Brain microvascular endothelial cell (primary cell): Measurements from ENCODE around the gene ERC1.
"Not testable (repeated sequence)": the region's sequence is repeated elsewhere in the genome, so short reads cannot be mapped to it uniquely, and the experiment has no call there.

Experiments used
- DNase-seq: peaks from one replicate; pipeline ENCODE4 v3.0.0-alpha.2; 2020
- H3K27ac ChIP-seq: fragments of 250-450 bp; sonication (Bioruptor Pico); 2 replicates; pipeline ENCODE4 v1.5.1; 2020; ENCODE audit warnings: mild to moderate bottlenecking, moderate library complexity
- H3K27me3 ChIP-seq: fragments of 250-450 bp; sonication (Bioruptor Pico); replicated peaks from 2 replicates; pipeline ENCODE4 v1.5.1; 2020; ENCODE audit warnings: mild to moderate bottlenecking
- H3K36me3 ChIP-seq: fragments of 250-450 bp; sonication (Bioruptor Pico); replicated peaks from 2 replicates; pipeline ENCODE4 v1.5.1; 2020; ENCODE audit warnings: mild to moderate bottlenecking
- H3K4me3 ChIP-seq: 2 replicates; pipeline ENCODE4 v1.5.1; 2011; ENCODE audit warnings: low read depth, mild to moderate bottlenecking, control low read depth, low read length, moderate library complexity
- CTCF ChIP-seq: IDR thresholded peaks from 2 replicates; pipeline ENCODE4 v1.5.1; 2011; ENCODE audit warnings: low read depth, mild to moderate bottlenecking, moderate library complexity, low read length, control low read depth, inconsistent platforms; ENCODE audit errors: missing control alignments
- in situ Hi-C: cut with HindIII; loops from 2 replicates; pipeline ENCODE4 v1.10.0; 2017; ENCODE audit warnings: low sequenced_read_pairs, low pct_ligation_motif_present

The ERC1 gene

GRCh38 chr12:1203735-1204019, 212.7 kb downstream of the ERC1 start:
- no peaks in the 10 kb centered on the region for H3K27me3 ChIP-seq
- TF ChIP-seq CTCF = no peak
- no peak overlapping the region for H3K4me3 ChIP-seq
- no peak overlapping the region for H3K27ac ChIP-seq
- in situ Hi-C loops = no loop called here
- DNase-seq = no peak
- H3K36me3 ChIP-seq = no peaks in the 10 kb centered on the region

- H3K27ac ChIP-seq = peak overlapping the region; percentile 43
- no peak for TF ChIP-seq CTCF
- H3K36me3 ChIP-seq = no peaks in the 10 kb centered on the region
- in situ Hi-C loops = no loop called here
- peak overlapping the region; percentile 37 for H3K4me3 ChIP-seq
- H3K27me3 ChIP-seq = no peaks in the 10 kb centered on the region
- peak; percentile 23 for DNase-seq
Measured at GRCh38 chr12:1204581-1205121, 213.6 kb downstream of the ERC1 start.

- Histone ChIP-seq H3K27me3 (no peaks in the 10 kb centered on the region), H3K27ac (peak overlapping the region; percentile 43), H3K4me3 (no peak overlapping the region), H3K36me3 (no peaks in the 10 kb centered on the region)
- in situ Hi-C loops = no loop called here
- no peak for TF ChIP-seq CTCF
- peak; percentile 14 for DNase-seq
Measured at GRCh38 chr12:1205512-1206060, 214.6 kb downstream of the ERC1 start.

GRCh38 chr12:1206118-1206734, 215.2 kb downstream of the ERC1 start:
- in situ Hi-C loops = no loop called here
- Histone ChIP-seq H3K4me3 (no peak overlapping the region), H3K27me3 (no peaks in the 10 kb centered on the region), H3K36me3 (no peaks in the 10 kb centered on the region), H3K27ac (peak overlapping the region; percentile 43)
- no peak for DNase-seq
- no peak for TF ChIP-seq CTCF

GRCh38 chr12:1207276-1207675, 216.3 kb downstream of the ERC1 start:
- DNase-seq = no peak
- in situ Hi-C loops = no loop called here

GRCh38 chr12:1208719-1209118, 217.7 kb downstream of the ERC1 start:
- H3K4me3 ChIP-seq, in situ Hi-C loops, DNase-seq, H3K27ac ChIP-seq, H3K27me3 ChIP-seq, H3K36me3 ChIP-seq: not testable (repeated sequence)

More at GRCh38 chr12:1207276-1207675, 216.3 kb downstream of the ERC1 start:
- H3K27me3 ChIP-seq = no peaks in the 10 kb centered on the region
- no peak overlapping the region for H3K27ac ChIP-seq
- no peak overlapping the region for H3K4me3 ChIP-seq
- no peaks in the 10 kb centered on the region for H3K36me3 ChIP-seq
- TF ChIP-seq CTCF = no peak
